Measurements from ENCODE around the gene GRIN2D.
"Not testable (repeated sequence)": the region's sequence is repeated elsewhere in the genome, so short reads cannot be mapped to it uniquely, and the experiment has no call there.

The GRIN2D gene

GRCh38 chr19:48372904-48373303 lies 20.6 kb upstream of the GRIN2D start:
- DNase-seq = peak; percentile 79

- DNase-seq = no peak
Measured at GRCh38 chr19:48373567-48373966, 19.9 kb upstream of the GRIN2D start.

GRCh38 chr19:48378194-48378570 lies 15.3 kb upstream of the GRIN2D start:
- no peak for DNase-seq

GRCh38 chr19:48379058-48379457 lies 14.4 kb upstream of the GRIN2D start:
- no peak for DNase-seq

- no peak for DNase-seq
Measured at GRCh38 chr19:48381178-48381950, 12.1 kb upstream of the GRIN2D start.

- no peak for DNase-seq
Measured at GRCh38 chr19:48382286-48382685, 11.2 kb upstream of the GRIN2D start.

GRCh38 chr19:48385461-48386087 lies 7.9 kb upstream of the GRIN2D start:
- no peak for DNase-seq

GRCh38 chr19:48386981-48387380 lies 6.5 kb upstream of the GRIN2D start:
- no peak for DNase-seq

GRCh38 chr19:48390188-48391099 lies 3.0 kb upstream of the GRIN2D start:
- no peak for DNase-seq

- DNase-seq = no peak
Measured at GRCh38 chr19:48391100-48392005, 2.1 kb upstream of the GRIN2D start, which contains the start of gene KDELR1. Gene KDELR1 (minus strand): TSS chr19:48391551. CDS start chr19:48391358, 193 bp downstream.

GRCh38 chr19:48392006-48392344 lies 1.5 kb upstream of the GRIN2D start:
- not testable (repeated sequence) for DNase-seq

GRCh38 chr19:48392860-48393558 lies 459 bp upstream of the GRIN2D start:
- no peak for DNase-seq

- no peak for DNase-seq
Measured at GRCh38 chr19:48394331-48395169, 1.1 kb downstream of the GRIN2D start.

GRCh38 chr19:48395170-48395455 lies 1.6 kb downstream of the GRIN2D start:
- DNase-seq = no peak

- DNase-seq = no peak
Measured at GRCh38 chr19:48395499-48395898, 2.0 kb downstream of the GRIN2D start.

- DNase-seq = no peak
Measured at GRCh38 chr19:48396016-48396823, 2.8 kb downstream of the GRIN2D start.

- DNase-seq = no peak
Measured at GRCh38 chr19:48396824-48397176, 3.3 kb downstream of the GRIN2D start.

- no peak for DNase-seq
Measured at GRCh38 chr19:48397263-48398101, 4.0 kb downstream of the GRIN2D start.

GRCh38 chr19:48398102-48398374 lies 4.6 kb downstream of the GRIN2D start:
- no peak for DNase-seq

Data from NCI-H2107 (cell line).